GF-D8 (cell line): ENCODE data around the gene TMSB4X.
"Not testable (repeated sequence)": the region's sequence is repeated elsewhere in the genome, so short reads cannot be mapped to it uniquely, and the experiment has no call there.

ENCODE experiments used
- DNase-seq: peaks from one replicate; lab custom pipeline; 2025; lab: John Stamatoyannopoulos, UW

The TMSB4X gene

DNA sequence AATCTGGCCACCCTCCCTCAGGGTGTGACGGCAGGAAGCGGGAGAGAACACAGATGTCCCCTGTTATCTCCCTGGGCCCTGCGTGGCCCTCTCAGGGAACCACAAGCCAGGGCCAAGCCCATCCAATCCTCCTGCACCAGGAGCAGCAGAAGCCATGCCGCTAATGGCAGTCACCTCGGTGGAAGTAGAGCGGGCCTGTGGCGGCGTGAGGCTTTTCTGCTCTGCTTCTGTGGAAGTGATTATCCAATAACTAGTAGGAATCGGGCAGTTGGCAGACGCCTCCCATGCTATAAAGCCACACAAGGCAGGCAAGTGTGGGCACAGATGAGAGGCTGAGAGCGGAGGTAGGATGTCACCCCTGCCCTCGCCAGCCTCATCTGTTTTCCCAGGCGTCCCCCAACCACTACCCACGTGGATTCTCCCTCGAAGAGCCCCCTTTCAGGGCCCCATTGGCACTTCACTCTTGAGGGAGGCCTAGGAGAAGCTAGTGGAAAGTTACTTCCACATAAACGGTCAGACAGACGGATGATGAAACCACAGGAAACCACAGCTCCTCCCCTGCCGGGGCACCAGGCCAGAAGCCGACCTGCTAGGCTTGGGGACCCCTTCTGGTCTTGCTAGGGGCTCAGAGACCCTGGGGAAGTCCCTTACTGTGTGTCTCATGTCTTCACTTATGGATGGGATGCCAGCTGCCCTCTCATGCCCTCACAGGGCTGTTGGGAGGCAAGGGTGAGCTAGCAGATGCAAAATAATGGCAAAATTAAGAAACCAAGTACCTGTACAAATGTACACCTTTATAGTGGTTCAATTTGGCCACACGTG lies 18.8 kb upstream of the TMSB4X start:
- DNase-seq: peak; percentile 90

DNA sequence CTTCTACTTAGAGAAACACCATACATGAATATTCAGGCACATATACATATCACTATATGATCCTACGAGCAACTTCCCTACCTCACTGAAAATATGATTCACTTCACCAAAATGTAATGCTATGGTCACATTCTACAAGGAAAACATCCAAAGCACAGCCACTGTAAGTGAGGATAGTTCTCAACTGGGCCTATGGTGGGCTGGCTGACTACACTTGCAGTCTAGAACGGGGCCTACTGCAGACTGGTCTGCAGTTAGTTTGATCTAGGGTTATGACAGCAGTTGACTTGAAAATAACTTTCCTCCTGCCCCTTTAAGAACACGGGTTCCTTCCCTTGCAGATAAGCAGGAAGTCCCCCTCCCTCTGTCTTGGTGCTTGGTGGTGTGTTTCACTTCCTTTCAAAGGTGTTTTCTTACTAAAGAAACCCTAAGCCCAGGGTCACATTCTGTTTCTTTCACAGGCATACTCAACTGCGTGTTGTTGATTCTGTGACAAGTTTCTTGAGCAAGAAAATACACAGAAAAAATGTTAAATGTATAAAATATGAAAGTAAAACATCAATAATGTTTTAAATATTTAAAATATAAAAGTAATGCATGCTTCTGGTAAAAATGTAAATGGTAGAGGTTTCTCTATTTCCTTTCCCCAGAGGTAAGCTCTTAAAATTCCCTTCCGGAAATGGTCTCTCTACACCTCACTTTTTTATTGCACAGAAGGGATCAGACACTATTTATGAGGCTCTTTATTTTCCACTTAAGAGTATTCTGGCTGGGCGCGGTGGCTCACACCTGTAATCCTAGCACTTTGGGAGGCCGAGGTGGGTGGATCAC lies 18.0 kb upstream of the TMSB4X start:
- DNase-seq: peak; percentile 86

DNA sequence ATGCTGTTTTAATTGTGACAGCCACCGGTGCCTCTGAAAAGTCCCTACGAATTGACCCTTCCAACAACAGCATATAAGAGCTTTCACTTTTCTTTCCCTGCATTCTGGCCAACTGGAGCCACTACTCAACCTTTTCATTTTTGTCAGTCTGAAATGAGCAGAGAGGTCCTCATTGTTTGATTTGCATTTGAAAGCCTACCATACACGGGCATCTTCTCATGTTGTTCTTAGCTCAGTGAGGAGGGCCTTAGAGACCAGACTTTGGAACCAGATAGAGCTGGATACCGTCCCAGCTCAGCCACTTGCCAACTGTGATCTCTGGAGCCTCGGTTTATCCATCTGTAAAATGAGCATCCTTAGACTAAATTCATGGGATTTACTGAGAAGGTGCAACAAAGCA lies 16.9 kb upstream of the TMSB4X start:
- no peak for DNase-seq

DNA sequence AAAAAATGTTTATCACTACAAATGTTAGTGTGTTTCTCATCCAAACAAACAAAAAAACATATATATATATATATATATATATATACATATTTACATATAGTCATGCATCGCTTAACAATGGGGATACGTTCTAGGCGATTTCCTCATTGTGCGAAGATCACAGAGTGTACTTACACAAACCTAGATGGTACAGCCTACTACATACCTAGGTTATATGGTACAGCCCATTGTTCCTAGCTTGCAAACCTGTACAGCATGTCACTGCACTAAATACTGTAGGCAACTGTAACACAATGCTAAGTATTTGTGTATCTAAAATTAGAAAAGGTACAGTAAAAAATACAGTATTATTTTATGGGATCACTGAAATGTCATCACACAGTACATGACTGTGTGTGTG lies 16.4 kb upstream of the TMSB4X start:
- DNase-seq: no peak

DNA sequence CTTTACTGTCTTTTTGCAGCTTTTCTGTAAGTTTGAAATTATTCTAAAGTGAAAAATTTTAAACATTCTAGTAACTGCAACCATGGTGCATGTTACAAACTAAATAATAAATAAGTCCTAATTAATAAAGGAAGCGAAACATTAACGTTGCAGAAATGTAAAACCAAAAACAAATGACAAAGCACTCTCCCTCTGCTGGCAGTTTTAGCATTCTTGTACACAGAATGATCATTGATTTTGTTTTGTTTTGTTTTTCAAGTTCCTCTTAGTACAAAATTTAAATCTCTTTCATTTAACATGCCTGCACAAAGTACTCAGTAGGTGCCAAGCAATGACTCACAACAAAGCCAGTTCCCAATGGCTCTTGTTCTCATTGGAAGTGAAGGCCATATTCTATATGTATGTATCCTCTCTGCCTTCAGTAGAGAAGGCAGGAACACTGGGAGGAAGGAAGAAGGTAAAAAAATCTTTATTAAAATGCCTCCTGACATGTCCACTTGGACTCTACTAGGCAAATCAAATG lies 13.7 kb upstream of the TMSB4X start:
- no peak for DNase-seq

DNA sequence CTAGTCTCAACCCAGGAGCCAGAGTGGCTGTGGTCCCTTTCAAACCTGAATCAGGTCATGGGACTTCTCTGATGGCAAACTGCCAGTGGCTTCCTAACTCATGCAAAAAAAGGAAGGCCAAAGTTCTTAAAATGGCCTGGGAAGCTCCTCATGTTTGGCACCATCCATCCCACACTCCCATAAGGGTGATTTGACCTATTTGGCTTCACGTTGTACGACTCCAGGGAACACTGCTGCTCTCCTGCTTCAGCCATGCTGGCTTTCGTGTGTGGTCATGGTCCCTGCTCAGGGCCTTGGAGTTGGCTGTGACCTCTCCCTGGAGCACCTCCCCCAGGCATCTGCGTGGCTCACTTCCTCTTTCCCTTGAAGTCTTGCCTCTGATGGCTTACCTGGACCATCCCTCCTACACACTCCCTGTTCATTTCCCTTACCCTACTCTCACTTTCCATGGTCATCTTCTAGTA lies 12.8 kb upstream of the TMSB4X start:
- DNase-seq: no peak

DNA sequence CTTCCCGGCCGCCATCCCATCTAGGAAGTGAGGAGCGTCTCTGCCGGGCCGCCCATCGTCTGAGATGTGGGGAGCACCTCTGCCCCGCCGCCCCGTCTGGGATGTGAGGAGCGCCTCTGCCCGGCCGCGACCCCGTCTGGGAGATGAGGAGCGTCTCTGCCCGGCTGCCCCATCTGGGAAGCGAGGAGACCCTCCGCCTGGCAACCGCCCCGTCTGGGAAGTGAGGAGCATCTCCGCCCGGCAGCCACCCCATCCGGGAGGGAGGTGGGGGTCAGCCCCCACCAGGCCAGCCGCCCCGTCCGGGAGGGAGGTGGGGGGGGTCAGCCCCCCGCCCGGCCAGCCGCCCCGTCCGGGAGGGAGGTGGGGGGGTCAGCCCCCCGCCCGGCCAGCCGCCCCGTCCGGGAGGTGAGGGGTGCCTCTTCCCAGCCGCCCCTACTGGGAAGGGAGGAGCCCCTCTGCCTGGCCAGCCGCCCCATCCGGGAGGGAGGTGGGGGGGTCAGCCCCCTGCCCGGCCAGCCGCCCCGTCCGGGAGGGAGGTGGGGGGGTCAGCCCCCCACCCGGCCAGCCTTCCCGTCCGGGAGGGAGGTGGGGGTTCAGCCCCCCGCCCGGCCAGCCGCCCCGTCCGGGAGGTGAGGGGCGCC lies 11.6 kb upstream of the TMSB4X start:
- not testable (repeated sequence) for DNase-seq

DNA sequence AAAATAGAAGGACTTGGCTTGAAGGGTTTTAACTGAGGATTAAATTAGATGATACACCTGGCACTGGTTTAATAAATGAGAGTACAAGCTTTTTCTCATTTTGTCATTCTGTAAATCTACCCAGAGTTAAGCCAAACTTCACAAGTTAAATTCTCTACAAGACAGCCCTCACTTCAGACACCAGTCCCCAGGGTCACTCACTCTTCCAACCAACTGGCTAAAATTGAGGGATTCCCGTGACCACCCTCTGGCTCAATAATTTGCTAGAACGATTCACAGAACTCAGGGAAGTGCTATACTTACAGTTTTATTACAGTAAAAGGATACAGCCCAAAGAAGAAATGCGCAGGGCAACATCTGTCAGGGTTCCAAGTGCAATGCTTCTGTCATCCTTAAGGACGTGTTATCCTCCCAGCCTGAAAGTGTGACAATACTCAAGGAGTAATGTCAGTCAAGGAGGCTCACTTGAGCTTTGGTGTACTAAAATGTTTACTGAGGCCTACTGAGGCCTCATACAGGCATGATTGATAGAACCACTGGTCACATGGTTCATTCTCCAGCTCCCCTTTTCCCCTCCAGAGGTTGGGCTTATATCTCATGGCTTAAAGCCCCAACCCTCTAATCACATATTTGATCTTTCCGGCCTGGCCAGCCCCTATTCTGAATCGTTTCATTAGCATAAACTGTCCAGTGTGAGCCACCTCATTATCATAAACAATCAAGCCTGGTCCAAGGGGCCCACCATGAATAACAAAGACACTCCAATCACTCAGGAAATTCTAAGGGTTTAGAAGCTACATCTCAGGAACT lies 9.6 kb upstream of the TMSB4X start:
- DNase-seq: no peak

DNA sequence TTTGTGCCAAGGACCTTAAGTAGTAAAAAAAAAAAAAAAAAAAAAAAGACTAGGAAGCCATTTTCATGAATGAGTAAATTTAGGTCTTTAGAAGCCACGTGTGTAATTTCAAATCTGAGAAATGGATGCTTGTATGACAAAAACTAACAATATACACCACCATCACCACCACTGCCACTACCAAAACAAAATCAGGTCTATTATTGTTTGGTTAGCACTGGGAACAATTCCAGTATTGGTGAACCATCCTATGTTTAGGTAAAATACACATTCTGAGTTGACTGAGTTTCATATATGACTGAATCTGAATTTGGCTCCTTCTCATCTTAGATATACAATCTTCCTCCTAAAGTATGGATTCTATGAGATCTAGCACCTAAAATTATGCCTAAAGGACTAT lies 8.8 kb upstream of the TMSB4X start:
- no peak for DNase-seq

DNA sequence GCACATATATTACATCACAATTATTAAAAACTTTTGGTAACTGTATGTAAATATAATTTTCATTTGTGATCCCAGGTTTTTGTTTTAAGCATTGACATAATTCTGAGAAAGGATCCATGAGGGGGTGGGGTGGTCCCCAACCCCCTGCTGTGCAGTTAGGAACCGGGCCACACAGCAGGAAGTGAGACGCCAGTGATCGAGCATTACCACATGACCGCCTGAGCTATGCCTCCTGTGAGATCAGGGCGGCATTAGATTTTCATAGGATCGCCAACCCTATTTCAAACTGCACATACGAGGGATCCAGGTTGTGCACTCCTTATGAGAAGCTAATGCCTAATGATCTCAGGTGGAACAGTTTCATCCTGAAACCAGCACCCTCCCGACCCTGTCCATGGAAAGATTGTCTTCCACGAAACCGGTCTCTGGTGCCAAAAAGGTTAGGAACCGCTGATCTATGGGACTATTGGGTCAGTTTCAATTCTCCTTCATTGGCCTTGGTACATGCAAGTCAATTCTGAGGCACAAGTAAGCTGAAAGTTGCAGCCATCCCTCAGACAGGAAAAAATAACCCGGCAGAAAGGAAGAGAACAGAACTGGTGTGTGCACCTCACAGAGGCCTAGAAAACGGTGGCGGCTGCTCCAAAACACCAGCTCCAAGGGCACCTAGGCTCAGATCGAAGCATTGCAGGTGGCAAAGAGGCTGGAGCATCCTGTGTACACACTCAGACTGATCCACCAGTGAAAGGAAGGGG lies 7.0 kb upstream of the TMSB4X start:
- DNase-seq: no peak

DNA sequence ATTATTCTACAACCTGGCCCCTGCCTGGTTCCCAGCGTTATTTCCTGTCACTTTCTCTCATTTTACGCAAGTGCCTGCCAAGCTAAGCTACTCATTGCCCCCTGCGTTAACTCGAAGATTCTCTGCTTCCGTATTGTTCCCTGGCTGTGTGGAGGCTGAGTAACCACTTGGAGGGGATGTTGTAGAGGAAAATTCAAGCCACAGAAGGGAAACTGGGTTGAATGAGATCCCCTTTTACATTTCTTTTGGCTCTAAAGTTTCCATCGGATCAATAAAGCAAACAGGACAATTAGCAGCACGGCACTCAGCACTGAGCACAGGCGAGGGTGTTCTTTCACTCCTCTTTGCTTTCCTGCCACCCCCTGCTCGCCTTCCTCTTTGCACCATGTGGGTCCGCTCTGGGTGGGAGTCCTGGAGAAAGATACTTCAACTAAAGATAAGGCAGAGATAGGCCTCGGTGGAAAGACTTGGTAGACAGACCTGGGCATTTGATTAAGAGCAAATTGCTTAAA lies 4.2 kb upstream of the TMSB4X start:
- peak; percentile 74 for DNase-seq

DNA sequence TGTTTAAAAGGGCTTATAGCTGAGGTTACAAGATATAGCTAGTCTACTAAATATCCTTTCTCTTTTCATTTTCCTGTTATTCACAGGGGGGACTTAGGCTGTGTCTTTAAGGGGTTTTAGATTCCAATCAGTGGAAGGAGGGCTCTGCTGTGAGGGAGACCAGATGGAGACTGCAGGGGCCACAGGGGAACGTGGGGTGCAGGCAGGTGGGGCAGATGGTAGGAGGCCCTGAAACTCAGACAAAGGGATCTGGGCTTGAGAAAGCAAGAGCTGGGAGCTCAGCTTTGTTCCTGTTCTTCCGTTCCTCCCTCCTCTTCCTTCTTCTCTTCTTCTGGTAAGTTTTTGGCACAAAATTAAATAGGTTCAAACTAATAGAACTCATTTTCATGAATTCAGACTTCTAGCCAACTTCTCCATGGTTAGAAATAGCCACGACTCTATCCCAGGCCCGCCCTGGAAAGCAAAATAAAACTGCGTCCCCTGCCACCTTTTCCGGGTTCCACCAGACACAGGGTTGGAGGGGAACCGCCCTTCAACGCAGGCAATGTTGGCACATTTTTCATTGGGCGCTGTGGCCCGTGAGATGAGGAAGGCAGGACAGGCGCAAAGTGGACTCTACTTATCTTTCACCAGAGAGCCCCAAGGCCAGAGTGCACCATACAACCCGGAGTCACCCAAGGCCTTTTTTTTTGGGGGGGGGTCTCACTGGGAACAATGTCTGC lies 3.5 kb upstream of the TMSB4X start:
- DNase-seq: no peak

DNA sequence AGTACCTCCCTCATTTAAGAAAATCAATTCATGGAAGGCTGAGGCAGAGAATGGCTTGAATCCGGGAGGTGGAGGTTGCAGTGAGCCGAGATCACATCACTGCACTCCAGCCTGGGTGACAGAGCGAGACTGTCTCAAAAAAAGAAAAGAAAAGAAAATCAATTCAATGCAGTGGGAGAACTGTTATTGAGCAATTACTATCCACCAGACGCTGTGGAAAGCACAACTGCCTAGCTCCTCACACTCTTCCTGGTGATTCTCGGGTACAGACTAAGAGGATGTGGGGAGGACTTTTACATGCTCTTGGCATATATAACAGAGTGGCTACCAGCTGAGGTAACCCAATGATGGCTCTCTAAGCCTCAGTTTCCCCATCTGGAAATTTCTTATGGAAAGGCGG lies 2.7 kb upstream of the TMSB4X start:
- no peak for DNase-seq

DNA sequence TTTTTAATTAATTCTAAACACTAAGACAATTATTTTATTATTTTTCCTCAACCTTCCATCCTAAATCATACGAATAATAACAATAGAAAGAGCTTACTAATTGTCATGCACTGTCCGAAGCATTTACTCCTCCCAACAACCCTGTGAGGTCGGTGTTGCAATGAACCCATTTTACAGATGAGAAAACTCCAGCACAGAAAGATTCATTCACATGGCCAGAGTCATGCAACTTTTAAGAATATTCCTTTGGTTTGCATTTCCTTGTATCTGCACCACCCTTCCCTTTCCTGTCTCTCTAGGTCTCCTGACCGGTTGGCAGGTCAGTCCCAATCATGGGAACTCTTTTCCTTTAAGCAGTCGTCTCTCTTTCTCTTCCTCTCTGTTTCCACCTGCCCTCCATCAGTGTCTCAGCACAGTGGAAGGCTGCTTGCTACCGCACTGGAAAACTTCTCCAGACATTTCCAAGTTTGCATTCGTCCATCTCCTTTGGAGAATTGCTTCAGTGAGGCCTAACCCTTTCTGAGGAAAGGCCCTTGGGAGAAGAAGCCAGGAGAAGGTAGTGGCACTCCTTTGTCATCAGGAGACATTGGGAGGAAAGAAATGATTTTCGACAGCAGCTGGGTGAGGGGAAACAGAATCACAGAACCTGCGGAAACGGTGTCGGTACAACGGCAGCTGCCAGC lies 1.9 kb upstream of the TMSB4X start:
- no peak for DNase-seq

DNA sequence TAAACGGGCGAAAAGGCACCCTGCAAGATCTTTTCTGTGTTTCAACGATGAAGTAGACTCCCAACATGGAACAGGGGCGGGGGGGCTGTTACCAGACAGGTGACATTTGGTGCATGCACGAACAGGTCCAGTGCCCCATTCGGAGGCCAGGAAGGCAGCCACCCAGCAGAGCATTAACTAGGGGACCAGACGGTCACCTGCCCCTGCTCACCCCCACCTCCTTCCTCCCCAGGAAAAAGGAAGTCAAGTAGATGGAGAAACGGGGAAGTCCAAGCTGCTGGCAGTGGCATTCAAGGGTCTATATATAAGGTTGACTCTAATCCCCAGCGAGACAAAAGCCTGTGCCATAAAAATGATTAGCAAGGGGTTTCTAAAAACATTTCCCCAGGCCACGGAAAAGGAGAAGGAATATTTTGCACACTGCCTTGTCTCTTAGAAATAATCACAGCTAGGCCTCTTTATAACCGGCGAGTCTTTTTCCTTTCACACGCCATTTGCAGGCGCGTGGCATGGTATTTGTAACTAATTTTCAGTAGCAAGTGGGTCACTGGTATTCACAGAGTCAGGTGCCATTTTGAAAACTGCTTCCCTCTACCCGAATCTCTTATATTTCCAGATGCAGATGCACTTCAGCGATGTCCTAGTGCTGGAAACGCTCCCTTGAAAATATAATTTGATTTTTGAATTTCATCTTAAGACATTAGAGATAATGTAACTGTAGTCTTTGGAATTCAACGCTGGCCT lies 1.2 kb upstream of the TMSB4X start:
- DNase-seq: peak; percentile 58

DNA sequence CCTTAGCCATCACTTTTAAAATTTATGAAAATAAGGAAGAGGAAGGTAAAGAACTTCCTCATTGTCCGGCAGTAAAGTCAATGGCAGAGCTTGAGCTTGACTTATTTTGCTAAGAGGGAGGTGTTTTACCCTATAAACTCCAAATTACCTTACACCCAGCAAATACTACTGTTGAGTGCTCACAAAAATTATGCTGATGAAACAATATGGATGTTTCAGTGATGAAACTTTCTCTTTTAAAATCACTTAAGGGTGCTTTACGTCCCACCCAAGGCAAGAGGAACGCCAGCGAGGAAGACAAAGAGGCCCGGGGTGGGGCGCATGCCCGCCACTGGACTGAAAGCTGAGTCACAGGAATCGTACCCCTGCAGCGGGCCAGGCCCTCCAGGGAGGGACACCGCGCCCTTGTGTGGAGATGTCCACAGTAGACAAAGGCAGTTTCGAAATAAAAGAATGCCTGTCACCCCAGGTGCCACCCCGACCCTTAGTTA lies 560 bp upstream of the TMSB4X start:
- peak; percentile 40 for DNase-seq

DNA sequence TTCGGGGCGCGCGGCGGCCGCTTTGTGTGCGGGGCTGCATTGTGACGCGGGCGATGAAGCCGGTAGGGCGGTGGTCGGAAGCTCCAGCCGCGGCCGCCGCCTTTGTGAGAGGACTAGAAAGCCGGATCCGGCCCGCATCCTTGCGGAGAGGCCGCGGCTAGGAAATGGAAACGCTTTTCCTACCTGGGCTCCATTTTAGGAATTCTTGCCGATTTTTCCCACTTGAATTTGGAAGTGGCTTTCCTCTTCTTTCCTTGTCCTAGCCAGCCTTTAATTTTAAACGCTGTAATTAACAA lies 708 bp downstream of the TMSB4X start:
- no peak for DNase-seq

DNA sequence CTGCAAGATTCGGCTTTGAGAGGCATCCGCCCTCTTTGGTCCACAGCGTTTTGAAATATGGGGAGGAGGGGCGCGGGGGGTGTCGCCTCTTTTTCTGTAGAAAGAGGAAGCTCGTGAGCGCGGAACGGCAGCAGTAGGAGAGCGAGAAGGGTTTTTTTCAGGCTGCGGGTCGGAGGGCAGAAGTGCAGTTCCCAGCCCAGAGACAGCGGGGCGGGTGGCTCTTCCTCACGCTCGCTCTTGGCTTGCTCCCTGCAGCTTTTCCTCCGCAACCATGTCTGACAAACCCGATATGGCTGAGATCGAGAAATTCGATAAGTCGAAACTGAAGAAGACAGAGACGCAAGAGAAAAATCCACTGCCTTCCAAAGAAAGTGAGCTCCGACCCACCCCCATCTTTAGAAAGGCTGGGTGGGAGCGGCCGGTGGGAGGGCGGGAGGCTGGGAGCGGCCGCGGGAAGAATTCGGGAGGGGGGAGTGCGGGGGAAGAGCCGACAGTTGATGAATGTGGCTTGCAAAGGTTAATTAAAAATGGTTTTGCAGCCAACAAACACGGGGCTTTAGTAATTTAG lies 1.2 kb downstream of the TMSB4X start:
- DNase-seq: peak; percentile 53
